Activated CD8-positive, alpha-beta memory T cell treated with anti-CD3 and anti-CD28 coated beads, Interleukin-2, amount 50 U/mL, for 1 hour (primary cell): ENCODE data around the gene SLC8A1.

Experiments used
- DNase-seq: peaks from one replicate; pipeline ENCODE4 v3.0.0-alpha.2; 2020; ENCODE audit errors: extremely low read depth

Gene SLC8A1

GRCh38 chr2:40353231-40353630 lies 98.7 kb downstream of the SLC8A1 start:
- DNase-seq = no peak

DNA sequence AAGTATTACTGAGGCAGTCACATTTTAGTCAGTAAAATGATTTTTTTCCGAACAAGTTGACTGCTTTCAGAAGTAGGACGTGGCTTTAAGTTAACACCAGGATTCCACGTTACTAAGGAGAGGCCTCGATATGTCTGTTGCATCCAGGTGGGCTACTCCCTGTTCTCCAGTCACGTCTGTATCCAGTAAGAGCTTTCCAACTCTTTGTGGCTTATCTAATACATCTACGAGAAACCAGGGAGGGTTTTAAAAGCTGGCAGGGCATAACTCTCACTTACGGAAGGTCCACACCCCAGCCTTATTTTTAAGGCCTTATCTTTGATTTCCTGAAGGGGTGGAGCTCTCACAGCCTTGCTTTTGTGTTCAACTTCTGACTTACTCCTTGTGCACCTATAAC lies 99.2 kb downstream of the SLC8A1 start:
- no peak for DNase-seq

- no peak for DNase-seq
These were observed 99.7 kb downstream of the SLC8A1 start for GRCh38 chr2:40352041-40352702.

DNA sequence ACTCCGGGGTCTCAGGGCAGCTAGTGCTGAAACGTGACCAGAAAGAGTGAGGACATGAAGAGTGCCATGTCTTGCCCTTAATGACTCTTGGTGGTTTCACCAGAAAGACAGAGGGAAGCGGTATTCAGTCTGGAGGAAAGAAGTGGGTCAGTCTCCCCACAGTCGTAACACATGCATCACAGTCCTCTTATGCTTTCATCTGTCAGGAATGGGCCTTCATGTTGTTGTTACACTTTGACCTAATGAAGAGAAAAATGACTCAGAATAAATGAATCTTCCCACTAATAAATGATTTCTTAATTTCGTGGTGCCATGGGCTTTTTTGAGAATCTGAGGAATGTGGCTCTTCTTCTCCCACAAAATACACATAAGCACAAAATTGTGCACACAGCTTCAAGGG lies 103.2 kb downstream of the SLC8A1 start:
- no peak for DNase-seq

GRCh38 chr2:40348038-40348437 lies 103.9 kb downstream of the SLC8A1 start:
- no peak for DNase-seq

DNA sequence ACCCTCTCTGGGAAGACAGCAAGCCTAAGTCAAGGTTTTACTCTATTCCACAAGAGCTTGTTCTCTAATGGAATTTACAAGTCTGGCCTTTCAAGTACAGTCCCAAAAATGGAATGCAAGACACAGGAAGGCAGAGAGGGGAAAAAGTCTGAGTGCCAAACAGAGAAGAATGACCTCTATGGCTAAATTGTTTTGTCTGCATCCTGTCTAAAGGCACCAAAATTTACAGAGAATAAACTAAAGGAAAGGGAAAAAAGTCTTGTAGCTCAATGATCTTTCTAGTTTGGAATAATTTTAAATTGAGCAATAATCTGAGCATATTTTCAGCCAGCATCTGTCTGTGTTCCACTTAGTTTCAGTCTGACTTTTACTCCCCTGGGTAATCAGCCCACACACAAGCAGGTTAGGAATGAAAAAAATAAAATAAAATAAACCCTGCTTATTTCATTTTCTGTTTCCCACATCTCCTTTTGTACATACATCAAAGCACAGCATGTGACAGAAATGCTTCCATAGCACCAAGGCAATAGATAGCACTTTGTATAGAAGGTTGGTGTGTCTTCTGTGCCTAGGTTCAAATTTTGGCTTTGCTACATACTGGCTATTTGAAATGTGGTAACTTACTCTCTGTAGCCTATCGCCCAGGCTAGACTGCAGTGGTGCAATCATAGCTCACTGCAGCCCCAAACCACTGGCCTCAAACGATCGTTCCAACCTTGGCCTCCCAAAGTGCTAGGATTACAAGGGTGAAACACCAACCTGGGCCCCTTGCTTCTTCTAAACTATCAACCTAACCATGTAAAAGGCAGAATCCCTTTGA lies 105.1 kb downstream of the SLC8A1 start:
- no peak for DNase-seq

GRCh38 chr2:40344364-40344763 lies 107.5 kb downstream of the SLC8A1 start:
- DNase-seq = no peak

GRCh38 chr2:40343902-40344301 lies 108.0 kb downstream of the SLC8A1 start:
- DNase-seq = no peak

- DNase-seq = no peak
These were observed 110.7 kb downstream of the SLC8A1 start for GRCh38 chr2:40341198-40341597.

GRCh38 chr2:40339026-40339425 lies 112.9 kb downstream of the SLC8A1 start:
- no peak for DNase-seq

GRCh38 chr2:40332191-40332826 lies 119.6 kb downstream of the SLC8A1 start:
- DNase-seq = no peak

DNA sequence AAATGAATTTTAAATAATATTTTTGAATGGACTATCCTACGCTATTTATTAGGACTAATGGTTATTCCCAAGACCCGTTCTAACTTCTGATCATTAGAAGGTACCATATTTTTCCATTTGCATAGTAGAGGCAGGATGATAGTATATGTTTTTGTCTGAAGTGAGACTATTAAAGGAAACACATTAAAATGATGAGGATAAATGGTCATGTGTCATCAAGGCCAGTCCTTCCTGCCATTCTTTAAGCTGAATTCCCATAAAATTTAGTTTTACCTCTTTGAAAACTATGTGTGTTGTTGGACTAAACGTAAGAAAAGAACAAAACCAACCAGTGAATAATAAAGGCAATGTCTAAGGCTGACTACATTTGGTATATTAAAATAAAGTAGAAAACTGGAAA lies 121.8 kb downstream of the SLC8A1 start:
- no peak for DNase-seq

- no peak for DNase-seq
These were observed 122.2 kb downstream of the SLC8A1 start for GRCh38 chr2:40329739-40330030.

DNA sequence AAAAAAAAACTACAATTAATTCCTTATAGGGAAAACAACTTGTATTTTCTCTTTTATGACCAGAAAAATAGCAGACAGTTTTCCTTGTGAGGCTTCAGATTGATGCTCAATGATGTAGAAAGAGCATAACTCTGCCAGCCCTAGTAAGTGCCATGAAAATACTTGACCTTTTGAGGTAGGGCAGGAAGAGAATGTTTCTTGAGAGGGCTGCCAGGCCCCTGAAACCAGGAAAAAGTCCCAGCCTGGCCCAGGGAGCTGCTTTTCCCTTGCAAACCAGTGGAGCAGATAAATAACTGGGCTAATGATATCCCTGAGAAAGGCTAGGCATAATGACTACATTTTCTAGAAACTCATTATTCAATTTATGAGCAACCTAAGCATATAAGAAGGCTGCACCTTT lies 126.8 kb downstream of the SLC8A1 start:
- no peak for DNase-seq

DNA sequence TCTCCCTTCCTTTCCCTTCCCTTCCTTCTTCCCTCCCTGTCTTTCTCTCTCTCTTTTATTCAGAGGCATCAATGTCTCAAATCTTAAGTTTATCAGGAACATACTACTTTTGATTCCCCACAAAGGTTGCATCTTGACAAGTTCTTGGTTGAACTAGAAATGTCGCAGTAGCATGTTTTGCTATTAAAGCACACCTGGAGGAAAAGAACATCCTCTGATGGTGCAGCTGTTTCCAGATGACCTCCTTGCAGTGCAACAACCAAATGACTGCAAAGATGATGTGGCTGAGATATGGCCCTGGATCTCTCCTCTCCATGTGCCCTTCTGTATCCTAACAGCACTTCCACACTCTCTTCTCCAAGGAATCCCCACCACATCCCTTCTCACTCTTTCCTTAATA lies 127.2 kb downstream of the SLC8A1 start:
- DNase-seq = no peak

GRCh38 chr2:40321822-40322221 lies 130.1 kb downstream of the SLC8A1 start:
- DNase-seq = no peak

- no peak for DNase-seq
These were observed 130.8 kb downstream of the SLC8A1 start for GRCh38 chr2:40321016-40321623.

DNA sequence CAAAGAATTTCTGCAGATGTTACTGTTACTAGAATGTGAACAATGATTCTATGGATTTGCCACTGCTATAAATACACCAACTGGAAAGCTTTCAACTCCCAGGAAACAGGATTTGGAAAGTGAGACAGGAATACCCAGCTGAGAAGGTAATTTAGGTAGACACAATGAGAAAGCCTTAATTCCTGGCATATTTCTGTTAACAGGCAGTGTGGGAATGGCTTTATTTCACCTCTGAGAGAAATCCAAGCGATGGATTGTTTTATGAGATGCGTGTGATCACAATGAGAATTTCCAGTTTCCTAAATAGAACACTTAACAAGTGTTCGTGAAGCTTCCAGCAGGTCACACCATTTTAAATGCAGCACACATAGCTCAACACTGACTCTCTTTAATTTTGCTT lies 133.0 kb downstream of the SLC8A1 start:
- DNase-seq = no peak

DNA sequence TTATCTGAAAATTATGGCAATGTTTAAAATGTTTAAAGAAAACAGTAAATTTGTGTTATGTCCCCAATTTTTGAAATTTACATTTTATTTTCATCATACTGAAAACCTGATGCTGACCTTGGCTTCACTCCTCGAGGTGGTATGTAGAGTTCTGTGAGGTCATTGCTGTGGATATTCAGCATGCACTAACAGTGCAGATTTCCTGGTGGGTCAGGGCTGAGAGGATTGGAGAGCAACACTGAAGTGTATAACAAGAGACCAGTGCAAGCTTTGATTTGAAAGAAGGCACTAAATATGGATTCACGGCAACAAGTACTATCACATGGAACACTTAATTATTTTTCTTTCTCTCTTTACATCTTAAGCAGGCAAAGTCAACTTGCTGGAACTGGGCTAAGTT lies 134.1 kb downstream of the SLC8A1 start:
- DNase-seq = no peak

DNA sequence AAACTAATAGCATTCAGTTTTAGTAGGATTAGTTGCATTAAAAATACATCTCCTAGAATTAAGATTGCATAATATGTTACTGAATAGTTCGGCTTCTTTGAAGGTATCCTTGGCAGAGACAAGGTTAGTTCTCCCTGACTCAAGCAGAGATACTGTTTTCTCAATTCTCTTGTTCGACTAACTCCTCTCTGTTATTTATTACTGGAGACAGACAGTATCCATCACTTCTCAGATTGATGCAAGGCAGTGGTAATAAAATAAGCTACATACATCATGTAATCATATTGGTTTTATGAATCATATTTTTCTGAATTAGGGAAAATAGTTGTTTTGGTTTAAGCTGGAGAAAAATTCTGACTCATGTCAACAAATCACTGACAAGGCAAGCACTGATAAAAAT lies 134.8 kb downstream of the SLC8A1 start:
- DNase-seq = no peak

DNA sequence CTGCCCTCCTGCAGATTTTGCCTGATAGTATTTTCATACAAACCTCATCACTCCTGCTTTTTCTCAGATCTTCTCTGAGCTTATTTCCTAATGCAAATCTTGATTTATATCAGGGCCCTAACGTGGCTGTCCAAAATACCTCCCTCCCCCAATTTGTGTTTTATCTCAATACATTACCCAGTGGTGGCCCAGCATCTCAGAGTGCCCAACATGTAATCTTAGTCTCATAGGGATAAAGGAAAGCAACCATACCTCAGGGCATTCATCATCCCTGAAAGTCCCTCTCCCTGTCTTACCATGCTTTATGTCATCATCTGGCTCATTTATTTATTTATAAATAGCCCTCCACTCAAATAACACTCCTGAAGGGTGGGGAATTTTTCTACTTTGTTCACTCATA lies 135.3 kb downstream of the SLC8A1 start:
- no peak for DNase-seq

GRCh38 chr2:40315683-40316082 lies 136.2 kb downstream of the SLC8A1 start:
- no peak for DNase-seq

DNA sequence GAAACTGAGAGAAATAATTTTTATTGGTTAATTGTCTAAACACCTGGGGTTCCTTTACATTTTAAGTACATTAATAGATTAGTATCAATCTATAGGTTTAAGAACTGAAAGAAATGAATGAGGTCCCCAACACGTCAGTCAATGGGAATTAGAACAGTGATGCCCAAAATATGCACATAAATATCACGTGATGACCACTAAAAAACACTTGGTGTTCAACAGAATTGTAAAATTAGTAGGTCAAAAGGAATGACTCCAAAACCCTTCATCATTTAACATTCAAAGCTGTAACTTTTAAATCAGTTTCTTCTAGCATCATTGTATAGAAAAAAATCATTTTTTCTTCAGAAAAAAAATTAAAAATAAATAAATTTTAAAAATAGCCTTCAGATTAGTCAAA lies 140.9 kb downstream of the SLC8A1 start:
- no peak for DNase-seq
